HepG2 (cell line): ENCODE data around the gene NUP133. TPM values are rescaled to one million over a fixed set of nuclear protein-coding genes. Genes with fewer than 3 reads are reported as not detected.

Source experiments
- ATAC-seq: fragments of 200-7000 bp; cut with Tn5 transposase; 3 replicates; pipeline ENCODE4 v1.9.1; 2020; ENCODE audit warnings: mild to moderate bottlenecking, moderate library complexity
- BruUV-seq: library from RNA; stranded (reverse); fragments of 400-500 nt; replicated peaks from 2 replicates; lab custom pipeline; 2021; lab: Mats Ljungman, UMichigan
- CTCF ChIA-PET: fragments of 300-600 bp; formaldehyde crosslinking; extraction: SDS; loops from one replicate; lab custom pipeline; 2021; ENCODE audit warnings: low total read pairs, inconsistent platforms, low intra/inter-chr PET ratio; lab: Yijun Ruan, JAX
- POLR2A ChIA-PET: fragments of 350-600 bp; sonication (Branson Sonifier 250); formaldehyde crosslinking; loops from one replicate; lab custom pipeline; 2020; ENCODE audit warnings: antibody characterized with exemption, inconsistent platforms; lab: Yijun Ruan, JAX
- DNase-seq: peaks from one replicate; pipeline ENCODE4 v3.0.0-alpha.2; 2015; ENCODE audit warnings: low spot score
- FAIRE-seq: peaks from 3 replicates; lab custom pipeline; 2011; peaks lifted over from hg19 to GRCh38; lab: Jason Lieb, UNC
- H2AFZ ChIP-seq: one replicate; pipeline ENCODE4 v1.6.1; 2011; ENCODE audit warnings: low read length, inconsistent platforms
- H3K27ac ChIP-seq: fragments of 300-600 bp; 3 replicates; pipeline ENCODE4 v1.8.0; 2011; ENCODE audit warnings: mixed run types, mild to moderate bottlenecking, mixed read lengths, low read length, inconsistent platforms; ENCODE audit not compliant: insufficient read depth; ENCODE audit errors: extremely low read length
- H3K27me3 ChIP-seq, 2 experiments: fragments of 200-600 bp in 1 of 2; 2 replicates in 1 of 2; 3 replicates in 1 of 2; pipeline versions ENCODE4 v1.6.0 to v1.8.0; 2011; ENCODE audit warnings: low read length in 2 of 2, mild to moderate bottlenecking in 2 of 2, moderate library complexity in 2 of 2, inconsistent platforms in 1 of 2; ENCODE audit not compliant: insufficient read depth in 2 of 2, control insufficient read depth in 1 of 2
- H3K36me3 ChIP-seq, 2 experiments: fragments of 200-600 bp in 1 of 2; replicated peaks in 1 of 2; 2 replicates in 1 of 2; 3 replicates in 1 of 2; pipeline versions ENCODE4 v1.5.1 to v1.8.0; 2011; ENCODE audit warnings: low read length in 2 of 2, inconsistent platforms in 1 of 2; ENCODE audit not compliant: insufficient read depth in 2 of 2, control insufficient read depth in 1 of 2
- H3K4me1 ChIP-seq: 2 replicates; pipeline ENCODE4 v1.5.1; 2012; ENCODE audit warnings: low read length, inconsistent platforms; ENCODE audit not compliant: insufficient read depth
- H3K4me2 ChIP-seq: 2 replicates; pipeline ENCODE4 v1.6.0; 2011; ENCODE audit warnings: low read depth, low read length, inconsistent platforms
- H3K4me3 ChIP-seq, 3 experiments: fragments of 200-600 bp in 1 of 3; sonication (generic), shearing (Covaris generic) in 1 of 3; replicated peaks in 1 of 3; 2 replicates each; pipeline ENCODE4 v1.5.1; 2011 to 2016; ENCODE audit warnings: low read length in 3 of 3, inconsistent platforms in 2 of 3, low read depth in 2 of 3, mild to moderate bottlenecking in 2 of 3, control low read depth in 1 of 3, mixed read lengths in 1 of 3; ENCODE audit not compliant: insufficient read depth in 1 of 3
- H3K79me2 ChIP-seq: one replicate; pipeline ENCODE4 v1.6.1; 2011; ENCODE audit warnings: low read length, inconsistent platforms; ENCODE audit not compliant: insufficient read depth
- H3K9ac ChIP-seq: 2 replicates; pipeline ENCODE4 v1.6.0; 2011; ENCODE audit warnings: mild to moderate bottlenecking, low read depth, low read length, inconsistent platforms; ENCODE audit not compliant: insufficient read depth
- H3K9me3 ChIP-seq: 2 replicates; pipeline ENCODE4 v1.5.1; 2012; ENCODE audit warnings: mild to moderate bottlenecking, low read length
- H4K20me1 ChIP-seq: 2 replicates; pipeline ENCODE4 v1.6.0; 2011; ENCODE audit warnings: inconsistent platforms, mild to moderate bottlenecking, low read length, moderate library complexity; ENCODE audit not compliant: insufficient read depth
- AGO1 ChIP-seq: fragments of 200-400 bp; formaldehyde crosslinking; IDR thresholded peaks from 2 replicates; pipeline ENCODE4 v1.6.1; 2017; ENCODE audit warnings: mild to moderate bottlenecking, low read depth, low read length, moderate library complexity; ENCODE audit not compliant: poor library complexity, severe bottlenecking
- FOXK1 ChIP-seq: sonication (generic); formaldehyde crosslinking; IDR thresholded peaks from 2 replicates; pipeline ENCODE4 v1.4.0; 2020; ENCODE audit warnings: low read depth, missing genetic modification reagents, borderline replicate concordance
- HDAC1 ChIP-seq: sonication (generic); formaldehyde crosslinking; IDR thresholded peaks from 2 replicates; pipeline ENCODE4 v1.5.1; 2020; ENCODE audit warnings: mild to moderate bottlenecking, missing genetic modification reagents
- KDM5B ChIP-seq: sonication (generic); formaldehyde crosslinking; IDR thresholded peaks from 2 replicates; pipeline ENCODE4 v1.4.0; 2020; ENCODE audit warnings: missing genetic modification reagents, mild to moderate bottlenecking, borderline replicate concordance
- MLLT10 ChIP-seq: sonication (generic); formaldehyde crosslinking; IDR thresholded peaks from 2 replicates; pipeline ENCODE4 v1.4.0; 2020; ENCODE audit warnings: missing genetic modification reagents
- SALL1 ChIP-seq: sonication (generic); formaldehyde crosslinking; IDR thresholded peaks from 2 replicates; pipeline ENCODE4 v1.8.0; 2022; ENCODE audit warnings: mild to moderate bottlenecking, missing genetic modification reagents
- SIN3A ChIP-seq: IDR thresholded peaks from 2 replicates; pipeline ENCODE4 v1.6.1; 2011; ENCODE audit warnings: low read depth, mild to moderate bottlenecking, control low read depth, low read length, borderline replicate concordance
- SP5 ChIP-seq: IDR thresholded peaks from 2 replicates; pipeline ENCODE4 v1.6.1; 2016; ENCODE audit warnings: low read depth, borderline replicate concordance
- ZBTB21 ChIP-seq: sonication (generic); formaldehyde crosslinking; IDR thresholded peaks from 2 replicates; pipeline ENCODE4 v1.4.0; 2020; ENCODE audit warnings: missing genetic modification reagents
- ZNF33A ChIP-seq: sonication (generic); formaldehyde crosslinking; IDR thresholded peaks from 2 replicates; pipeline ENCODE4 v1.5.1; 2020; ENCODE audit warnings: missing genetic modification reagents, mild to moderate bottlenecking, moderate library complexity, borderline replicate concordance
- ZNF431 ChIP-seq: sonication (generic); formaldehyde crosslinking; IDR thresholded peaks from 2 replicates; pipeline ENCODE4 v1.9.0; 2022; ENCODE audit warnings: missing genetic modification reagents, low read depth, mild to moderate bottlenecking, borderline replicate concordance
- ZNF672 ChIP-seq: sonication (generic); formaldehyde crosslinking; IDR thresholded peaks from 2 replicates; pipeline ENCODE4 v1.8.1; 2022; ENCODE audit warnings: missing genetic modification reagents
- WGBS: methylation state at CpG from one replicate; pipeline ENCODE4 v1.1.6; 2017; ENCODE audit warnings: low lambda C conversion rate; 5-methylcytosine and 5-hydroxymethylcytosine counted together
- in situ Hi-C: cut with HindIII; loops from 2 replicates; pipeline ENCODE4 v1.10.0; 2017; ENCODE audit warnings: low pct_unique_long_range_greater_than_20kb; ENCODE audit not compliant: extremely low pct_ligation_motif_present
- intact Hi-C: fragments of 100-400 bp; cut with micrococcal nuclease; formaldehyde crosslinking; loops from one replicate; pipeline ENCODE4 v1.10.0; 2022; ENCODE audit not compliant: unreplicated experiment
- polyA plus RNA-seq, 8 experiments: library from polyadenylated mRNA; depleted of rRNA in 3 of 8; stranded (reverse) in 7 of 8; unstranded in 1 of 8; fragments of >200 nt; fragmentation: Illumina TruSeq in 4 of 8; extraction: Trizol in 4 of 8; gene quantifications; 2 replicates each; pipeline versions ENCODE4 v1.2.1 to v1.2.3, GENCODE V29; 2011 to 2016; ENCODE audit warnings: low read depth in 4 of 8, missing spikeins in 1 of 8, mixed read lengths in 1 of 8; ENCODE audit not compliant: insufficient read depth in 1 of 8
- total RNA-seq, 5 experiments: library from RNA; depleted of rRNA; stranded (reverse); fragments of >200 nt; fragmentation: Illumina TruSeq; extraction: Trizol; gene quantifications; 2 replicates each; pipeline ENCODE4 v1.2.3, GENCODE V29; 2016; ENCODE audit warnings: low read depth in 1 of 5
- TF ChIP-seq, protein P1 (sequence below): IDR thresholded peaks from 2 replicates; pipeline ENCODE4 v1.6.1; 2016
- TF ChIP-seq, protein P2 (sequence below): sonication (generic); formaldehyde crosslinking; IDR thresholded peaks from 2 replicates; pipeline ENCODE4 v1.8.0; 2022; ENCODE audit warnings: mild to moderate bottlenecking, missing genetic modification reagents, moderate library complexity

The NUP133 gene
- total and polyA plus RNA-seq, 2 of the 13 experiments (the other 11 are each of a cell fraction or from before 2014, with no cell fraction given): 17.7 to 45.6 TPM

DNA sequence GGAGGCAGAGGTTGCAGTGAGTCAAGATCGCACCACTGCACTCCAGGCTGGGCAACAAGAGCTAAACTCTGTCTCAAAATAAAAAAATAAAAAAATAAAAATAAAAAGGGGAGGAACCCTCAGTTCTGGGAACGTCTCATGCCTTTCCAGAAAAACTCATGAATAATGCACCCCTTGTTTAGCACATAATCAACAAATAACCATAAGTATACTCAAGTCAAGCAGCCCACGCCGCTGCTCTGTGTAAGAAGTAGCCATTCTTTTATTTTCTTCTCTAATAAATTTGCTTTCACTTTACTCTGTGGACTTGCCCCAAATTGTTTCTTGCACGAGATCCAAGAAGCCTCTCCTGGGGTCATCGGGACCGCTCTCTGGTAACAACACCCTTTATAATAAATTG lies 59.8 kb downstream of the NUP133 start (continued):
- TF ChIP-seq ZNF431 (CRISPR knock-in tag): no peak
- no peak for TF ChIP-seq SP5 (CRISPR knock-in tag)
- TF ChIP-seq, protein P1, sequence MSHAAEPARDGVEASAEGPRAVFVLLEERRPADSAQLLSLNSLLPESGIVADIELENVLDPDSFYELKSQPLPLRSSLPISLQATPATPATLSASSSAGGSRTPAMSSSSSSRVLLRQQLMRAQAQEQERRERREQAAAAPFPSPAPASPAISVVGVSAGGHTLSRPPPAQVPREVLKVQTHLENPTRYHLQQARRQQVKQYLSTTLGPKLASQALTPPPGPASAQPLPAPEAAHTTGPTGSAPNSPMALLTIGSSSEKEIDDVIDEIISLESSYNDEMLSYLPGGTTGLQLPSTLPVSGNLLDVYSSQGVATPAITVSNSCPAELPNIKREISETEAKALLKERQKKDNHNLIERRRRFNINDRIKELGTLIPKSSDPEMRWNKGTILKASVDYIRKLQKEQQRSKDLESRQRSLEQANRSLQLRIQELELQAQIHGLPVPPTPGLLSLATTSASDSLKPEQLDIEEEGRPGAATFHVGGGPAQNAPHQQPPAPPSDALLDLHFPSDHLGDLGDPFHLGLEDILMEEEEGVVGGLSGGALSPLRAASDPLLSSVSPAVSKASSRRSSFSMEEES (CRISPR knock-in tag): no peak
- TF ChIP-seq, all 625 proteins: peak for 0

DNA sequence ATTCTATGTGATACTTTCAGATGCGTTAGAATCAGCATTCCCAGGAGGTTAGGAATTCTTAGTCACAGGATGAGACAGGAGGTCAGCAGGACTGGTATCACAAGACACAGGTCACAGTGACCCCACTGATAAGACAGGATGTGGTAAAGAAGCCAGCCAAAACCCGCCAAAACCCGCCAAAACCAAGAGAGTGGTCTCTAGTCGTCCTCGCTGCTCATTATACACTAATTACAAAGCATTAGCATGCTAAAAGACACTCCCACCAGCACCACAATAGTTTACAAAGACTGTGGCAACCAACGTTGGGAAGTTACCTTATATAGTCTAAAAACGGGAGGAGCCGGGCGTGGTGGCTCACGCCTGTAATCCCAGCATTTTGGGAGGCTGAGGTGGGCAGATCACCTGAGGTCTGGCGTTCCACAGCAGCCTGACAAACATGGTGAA lies 60.3 kb downstream of the NUP133 start:
- BruUV-seq: no TSS peak
- intact Hi-C loops: no loop called here
- Histone ChIP-seq H3K4me3 (no peak overlapping the region), H3K27ac (no peak overlapping the region), H3K27me3 (no peaks in the 10 kb centered on the region), H3K79me2 (no peaks in the 10 kb centered on the region), H3K9ac (no peak overlapping the region), H3K4me2 (no peak overlapping the region)
- 93% methylated on average over 11 of the region's 11 CpGs for WGBS
- ChIA-PET POLR2A (no interaction called here), CTCF (no interaction called here)
- ATAC-seq: no peak
- in situ Hi-C loops: no loop called here
- TF ChIP-seq SIN3A (no peak), MLLT10 (CRISPR knock-in tag) (no peak), ZNF672 (no peak), KDM5B (CRISPR knock-in tag) (no peak), ZBTB21 (CRISPR knock-in tag) (no peak), HDAC1 (CRISPR knock-in tag) (no peak), AGO1 (no peak), FOXK1 (CRISPR knock-in tag) (no peak), SALL1 (no peak), ZNF33A (CRISPR knock-in tag) (no peak)
- TF ChIP-seq, protein P2, sequence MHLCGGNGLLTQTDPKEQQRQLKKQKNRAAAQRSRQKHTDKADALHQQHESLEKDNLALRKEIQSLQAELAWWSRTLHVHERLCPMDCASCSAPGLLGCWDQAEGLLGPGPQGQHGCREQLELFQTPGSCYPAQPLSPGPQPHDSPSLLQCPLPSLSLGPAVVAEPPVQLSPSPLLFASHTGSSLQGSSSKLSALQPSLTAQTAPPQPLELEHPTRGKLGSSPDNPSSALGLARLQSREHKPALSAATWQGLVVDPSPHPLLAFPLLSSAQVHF (CRISPR knock-in tag): no peak
- TF ChIP-seq, all 625 proteins: peak for 0
- H3K4me1 ChIP-seq: no peaks in the 10 kb centered on the region
- H2AFZ ChIP-seq: no peak overlapping the region
- H3K36me3 ChIP-seq: peaks cover 4 to 29% of the 10 kb centered on the region in 2 experiments
- DNase-seq: no peak
- H4K20me1 ChIP-seq: no peaks in the 10 kb centered on the region
- no peaks in the 10 kb centered on the region for H3K9me3 ChIP-seq
- FAIRE-seq: no peak
